Liver (tissue), 3 donors: ENCODE measurements around the gene POFUT2.

ENCODE experiments used
- CTCF ChIP-seq: fragments of 150-350 bp; IDR thresholded peaks from 2 replicates; pipeline ENCODE4 v1.5.1; 2017; ENCODE audit warnings: improper control_type of control experiment, low read depth, low read length; ENCODE audit not compliant: missing input control
- TAF1 ChIP-seq: conservative IDR thresholded peaks from 2 replicates; pipeline ENCODE4 v1.6.1; 2016; ENCODE audit warnings: antibody characterized with exemption, mild to moderate bottlenecking
- donor health status: healthy.
- donor health status: healthy.

GRCh38 chr21:45241357-45241756, 46.3 kb downstream of the POFUT2 start:
- TF ChIP-seq CTCF: no peak
- TF ChIP-seq TAF1: no peak
